GM19193 (cell line): ENCODE results near the gene RTN4R.

ENCODE experiments used
- POLR2A ChIP-seq: IDR thresholded peaks from 4 replicates; pipeline ENCODE4 v1.6.1; 2011; ENCODE audit not compliant: insufficient read depth, insufficient read length; ENCODE audit errors: extremely low read depth

The RTN4R gene

GRCh38 chr22:20216863-20217499 lies 51.1 kb downstream of the RTN4R start:
- TF ChIP-seq POLR2A = no peak

GRCh38 chr22:20215742-20216141 lies 52.4 kb downstream of the RTN4R start:
- no peak for TF ChIP-seq POLR2A

GRCh38 chr22:20214853-20215252 lies 53.3 kb downstream of the RTN4R start:
- TF ChIP-seq POLR2A = no peak

- no peak for TF ChIP-seq POLR2A
Measured at GRCh38 chr22:20213833-20214708, 54.0 kb downstream of the RTN4R start.

- no peak for TF ChIP-seq POLR2A
Measured at GRCh38 chr22:20212754-20213699, 55.1 kb downstream of the RTN4R start.

GRCh38 chr22:20211997-20212753 lies 55.9 kb downstream of the RTN4R start:
- TF ChIP-seq POLR2A = no peak

GRCh38 chr22:20211409-20211996 lies 56.6 kb downstream of the RTN4R start:
- no peak for TF ChIP-seq POLR2A

GRCh38 chr22:20210473-20211059 lies 57.6 kb downstream of the RTN4R start:
- TF ChIP-seq POLR2A = no peak

GRCh38 chr22:20209761-20210250 lies 58.3 kb downstream of the RTN4R start:
- TF ChIP-seq POLR2A = no peak

- TF ChIP-seq POLR2A = no peak
Measured at GRCh38 chr22:20208713-20209310, 59.3 kb downstream of the RTN4R start.

GRCh38 chr22:20207277-20208025 lies 60.7 kb downstream of the RTN4R start:
- no peak for TF ChIP-seq POLR2A

GRCh38 chr22:20206709-20207215 lies 61.4 kb downstream of the RTN4R start:
- no peak for TF ChIP-seq POLR2A
